Spleen (tissue), 11 donors: ENCODE measurements around the gene DIDO1. TPM values are rescaled to one million over a fixed set of nuclear protein-coding genes. Genes with fewer than 3 reads are reported as not detected.
A peak's percentile ranks its signal among the peaks of the same experiment; 100 is the strongest.

Experiments
- DNase-seq: peaks from one replicate; pipeline ENCODE4 v3.0.0-alpha.2; 2020
- H3K27ac ChIP-seq, 8 donors: fragments of 200-600 bp; sonication (generic) in 7 of 8; 1 replicate in 4 of 8; 2 replicates in 4 of 8; pipeline versions ENCODE4 v1.5.0 to v1.8.0; 2016 to 2021; ENCODE audit warnings: inconsistent platforms in 4 of 8, mild to moderate bottlenecking in 4 of 8, moderate library complexity in 1 of 8
- H3K27me3 ChIP-seq, 7 donors: fragments of 200-600 bp; sonication (generic) in 6 of 7; replicated peaks in 1 of 7; 1 replicate in 4 of 7; 2 replicates in 3 of 7; pipeline versions ENCODE4 v1.5.0 to v1.8.0; 2016 to 2021; ENCODE audit warnings: inconsistent platforms in 3 of 7, mild to moderate bottlenecking in 1 of 7
- H3K36me3 ChIP-seq, 6 donors: fragments of 200-600 bp; sonication (generic) in 5 of 6; 1 replicate in 4 of 6; 2 replicates in 2 of 6; pipeline versions ENCODE4 v1.5.0 to v1.8.0; 2016 to 2021; ENCODE audit warnings: inconsistent platforms in 2 of 6
- H3K4me1 ChIP-seq, 6 donors: fragments of 200-600 bp; sonication (generic) in 5 of 6; 1 replicate in 3 of 6; 2 replicates in 3 of 6; pipeline versions ENCODE4 v1.5.0 to v1.8.0; 2016 to 2021; ENCODE audit warnings: inconsistent platforms in 3 of 6
- H3K4me3 ChIP-seq, 8 donors: fragments of 200-600 bp; sonication (generic) in 7 of 8; 1 replicate in 4 of 8; 2 replicates in 4 of 8; pipeline versions ENCODE4 v1.5.0 to v1.8.0; 2016 to 2021; ENCODE audit warnings: inconsistent platforms in 4 of 8, mild to moderate bottlenecking in 4 of 8, moderate library complexity in 2 of 8
- H3K9me3 ChIP-seq, 8 donors: fragments of 200-600 bp; sonication (generic) in 7 of 8; 1 replicate in 4 of 8; 2 replicates in 4 of 8; pipeline versions ENCODE4 v1.5.0 to v1.8.0; 2016 to 2021; ENCODE audit warnings: inconsistent platforms in 4 of 8
- CTCF ChIP-seq, 11 experiments: fragments of 200-600 bp in 7 of 11; fragments of 450-650 bp in 4 of 11; sonication (generic) in 4 of 11; IDR thresholded peaks in 8 of 11; conservative IDR thresholded peaks in 3 of 11; 1 replicate in 7 of 11; 2 replicates in 4 of 11; pipeline versions ENCODE4 v1.4.0 to v1.8.0; 2016 to 2021; ENCODE audit warnings: antibody characterized with exemption in 11 of 11, inconsistent platforms in 4 of 11, mild to moderate bottlenecking in 1 of 11
- POLR2A ChIP-seq, 3 donors: fragments of 450-650 bp; IDR thresholded peaks; one replicate each; pipeline ENCODE4 v1.5.1; 2017; ENCODE audit warnings: antibody characterized with exemption in 3 of 3, mild to moderate bottlenecking in 1 of 3
- POLR2AphosphoS5 ChIP-seq, 3 donors: sonication (generic); formaldehyde crosslinking; IDR thresholded peaks; one replicate each; pipeline ENCODE4 v1.5.1; 2017; ENCODE audit warnings: antibody characterized with exemption in 3 of 3
- WGBS, 5 donors: extraction: QIAGEN DNeasy Blood & Tissue Kit in 3 of 5; methylation state at CpG; one replicate each; pipeline versions ENCODE4 v1.1.5 to v1.1.7; 2013 to 2018; 5-methylcytosine and 5-hydroxymethylcytosine counted together
- intact Hi-C: fragments of 100-400 bp; cut with DNase I; formaldehyde crosslinking; loops from one replicate; pipeline ENCODE4 v1.15.0; 2023; ENCODE audit warnings: low total_unique reads
- polyA plus RNA-seq, 3 donors: library from polyadenylated mRNA; stranded (reverse); fragments of 200-250 nt; gene quantifications; one replicate each; pipeline ENCODE4 v1.2.1, GENCODE V29; 2013
- total RNA-seq, 7 donors: library from RNA; depleted of rRNA in 3 of 7; stranded (reverse); fragments of >200 nt in 3 of 7; fragmentation: NEBNext Ultra II Directional in 4 of 7; extraction: Animal tissue kit (Norgen Biotek cat#: 25700) in 4 of 7; gene quantifications; one replicate each; pipeline versions ENCODE4 v1.1.0 to v1.2.1, GENCODE V29; 2016 to 2021
- donor health status: healthy with polysubstance abuse.
- donor health status: DM: no; HTN: no; CAD: no; lungs with moderate emphysema.
- donor health status: DM: no; HTN: no; CAD: no.
- donor health status: Bipolar disorder and iron deficiency.
- donor health status: healthy.
- donor health status: DM: no; HTN: no; CAD: no.
- donor health status: DM: yes; HTN: yes; CAD: no.

Gene DIDO1
- total and polyA plus RNA-seq, 10 donors: 17.4 to 79.6 (median 66.9) TPM

DNA sequence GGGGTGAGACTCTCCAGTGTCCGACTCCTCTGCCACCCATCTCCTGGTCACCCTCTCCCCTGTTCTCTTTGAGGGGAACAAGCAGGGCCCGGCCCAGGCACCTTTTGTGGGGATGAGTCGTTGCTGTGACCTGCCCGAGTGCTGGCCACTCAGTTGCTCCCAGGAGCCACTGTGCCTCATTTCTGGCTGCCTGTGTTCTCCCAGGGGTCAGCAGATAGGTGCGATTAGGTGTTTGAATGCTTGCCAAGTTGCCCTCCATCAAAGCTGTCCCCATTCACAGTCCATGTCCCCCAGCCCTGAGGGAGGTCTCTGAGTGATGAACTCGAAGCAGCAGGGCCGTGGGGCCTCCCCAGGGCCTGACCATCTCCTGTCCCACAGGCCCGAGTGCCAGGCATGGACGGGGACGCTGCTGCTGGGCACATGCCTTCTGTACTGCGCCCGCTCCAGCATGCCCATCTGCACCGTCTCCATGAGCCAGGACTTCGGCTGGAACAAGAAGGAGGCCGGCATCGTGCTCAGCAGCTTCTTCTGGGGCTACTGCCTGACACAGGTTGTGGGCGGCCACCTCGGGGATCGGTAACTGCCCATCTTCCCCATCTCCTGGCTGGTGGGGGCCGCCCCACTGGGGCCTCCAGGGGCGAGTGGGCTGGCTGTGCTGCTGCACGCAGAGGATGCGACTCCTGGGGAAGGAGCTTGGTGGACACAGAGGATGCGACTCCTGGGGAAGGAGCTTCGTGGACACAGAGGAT, 30.3 kb upstream of the DIDO1 start:
- Histone ChIP-seq H3K4me3 (no peak overlapping the region), H3K4me1 (peaks cover 22 to 67% (median 49%) of the 10 kb centered on the region in 6 donors), H3K27ac (no peak overlapping the region), H3K36me3 (peaks cover 0 to 50% (median 5%) of the 10 kb centered on the region in 6 donors), H3K9me3 (no peaks in the 10 kb centered on the region), H3K27me3 (no peaks in the 10 kb centered on the region)
- intact Hi-C loops: no loop called here
- DNase-seq: peak; percentile 71
- TF ChIP-seq CTCF (IDR thresholded peaks at IDR 0.05 in 8 of 11, conservative IDR thresholded peaks at IDR 0.05 in 3 of 11) (no peak), POLR2A (IDR thresholded peaks at IDR 0.05) (no peak), POLR2AphosphoS5 (IDR thresholded peaks at IDR 0.05) (no peak)
- 86 to 96% (median 94%) methylated on average over 16 to 25 of the region's 25 CpGs for WGBS, 5 donors

DNA sequence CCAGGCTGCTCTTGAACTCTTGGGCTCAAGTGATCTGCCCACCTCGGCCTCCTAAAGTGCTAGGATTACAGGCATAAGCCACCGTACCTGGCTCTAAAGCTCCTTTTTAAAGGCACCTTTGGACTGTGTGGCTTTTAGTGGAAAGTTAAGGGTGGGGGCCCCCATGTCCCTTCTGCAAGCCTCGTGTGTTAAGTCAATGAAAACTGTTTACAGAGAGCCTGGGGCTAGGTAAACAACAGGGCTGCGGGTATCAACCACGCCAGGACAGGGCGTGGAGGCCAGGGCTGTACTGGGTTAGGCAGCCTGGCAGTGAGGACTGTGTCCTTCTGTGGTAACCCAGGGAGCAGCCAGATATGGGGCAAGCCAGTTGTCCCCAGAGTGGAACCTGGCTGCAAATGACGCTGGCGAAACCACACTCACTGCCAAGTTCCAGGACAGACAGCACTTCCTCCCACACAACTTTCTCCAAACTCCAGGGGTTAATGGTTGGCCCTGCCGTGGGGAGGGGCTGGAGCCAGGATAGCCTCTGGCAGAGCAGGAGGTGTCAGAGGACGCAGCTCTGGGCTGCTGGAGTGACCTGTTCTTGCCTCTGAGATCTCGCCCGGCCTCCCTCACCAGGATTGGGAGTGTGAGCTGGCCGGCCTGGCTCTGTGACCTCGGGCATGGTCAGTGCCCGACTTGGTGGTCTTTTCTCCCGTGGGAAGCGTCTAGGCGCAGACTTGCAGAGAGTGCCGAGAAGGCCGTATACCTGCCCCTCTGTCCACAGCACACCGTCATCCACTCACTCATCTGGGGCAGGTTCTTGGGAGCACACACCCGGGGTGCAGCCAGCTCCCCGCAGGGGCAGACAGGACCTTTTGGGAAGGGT, 29.4 kb upstream of the DIDO1 start:
- peak; percentile 76 for DNase-seq
- Histone ChIP-seq H3K36me3 (peaks cover 0 to 50% (median 5%) of the 10 kb centered on the region in 6 donors), H3K27me3 (no peaks in the 10 kb centered on the region), H3K9me3 (no peaks in the 10 kb centered on the region), H3K4me3 (no peak overlapping the region), H3K27ac (peak overlapping the region in 2 of 8 donors; percentile 84 to 87), H3K4me1 (peaks cover 22 to 75% (median 51%) of the 10 kb centered on the region in 6 donors)
- 74 to 86% (median 79%) methylated on average over 13 to 23 of the region's 23 CpGs for WGBS, 5 donors
- intact Hi-C loops: no loop called here
- TF ChIP-seq POLR2AphosphoS5 (IDR thresholded peaks at IDR 0.05): no peak
- no peak for TF ChIP-seq POLR2A (IDR thresholded peaks at IDR 0.05)
- TF ChIP-seq CTCF (IDR thresholded peaks at IDR 0.05 in 8 of 11, conservative IDR thresholded peaks at IDR 0.05 in 3 of 11): no peak

- no peaks in the 10 kb centered on the region for H3K9me3 ChIP-seq
- H3K4me3 ChIP-seq: peak overlapping the region in 7 of 8 donors; percentile 25 to 76 (median 47)
- intact Hi-C loops: no loop called here
- H3K27ac ChIP-seq: peak overlapping the region; percentile 78 to 92 (median 88)
- peak; percentile 96 for DNase-seq
- no peak for TF ChIP-seq CTCF (IDR thresholded peaks at IDR 0.05 in 8 of 11, conservative IDR thresholded peaks at IDR 0.05 in 3 of 11)
- TF ChIP-seq POLR2AphosphoS5 (IDR thresholded peaks at IDR 0.05): peak; percentile 63 to 82 (median 81)
- 1 to 2% (median 2%) methylated on average over 16 to 32 of the region's 32 CpGs for WGBS, 5 donors
- peaks cover 0 to 51% (median 17%) of the 10 kb centered on the region in 6 donors for H3K36me3 ChIP-seq
- peaks cover 22 to 65% (median 43%) of the 10 kb centered on the region in 6 donors for H3K4me1 ChIP-seq
- no peaks in the 10 kb centered on the region for H3K27me3 ChIP-seq
These were observed 27.8 kb upstream of the DIDO1 start for GRCh38 chr20:62953839-62954703.
